HEK293T (cell line): ENCODE measurements around the gene RO60.
A peak's percentile ranks its signal among the peaks of the same experiment; 100 is the strongest.

Experiments used
- CTCF ChIA-PET: fragments of 350-600 bp; formaldehyde crosslinking; extraction: SDS; loops from one replicate; lab custom pipeline; 2021; ENCODE audit warnings: antibody characterized with exemption, inconsistent platforms; lab: Yijun Ruan, JAX
- POLR2A ChIA-PET: fragments of 350-600 bp; formaldehyde crosslinking; extraction: SDS; loops from one replicate; lab custom pipeline; 2020; ENCODE audit warnings: antibody characterized with exemption, inconsistent platforms; lab: Yijun Ruan, JAX
- DNase-seq: peaks from one replicate; pipeline ENCODE4 v3.0.0; 2012; ENCODE audit warnings: mixed read lengths; ENCODE audit errors: extremely low spot score
- ARNT ChIP-seq: fragments of 450-650 bp; IDR thresholded peaks from 2 replicates; pipeline ENCODE4 v1.6.1; 2017; ENCODE audit warnings: mild to moderate bottlenecking
- BHLHE40 ChIP-seq: fragments of 450-650 bp; IDR thresholded peaks from 2 replicates; pipeline ENCODE4 v1.6.1; 2016; ENCODE audit warnings: mild to moderate bottlenecking, moderate library complexity, borderline replicate concordance
- CTBP1 ChIP-seq: fragments of 450-650 bp; IDR thresholded peaks from 2 replicates; pipeline ENCODE4 v1.6.1; 2016; ENCODE audit warnings: borderline replicate concordance
- ELF4 ChIP-seq: fragments of 450-650 bp; IDR thresholded peaks from 2 replicates; pipeline ENCODE4 v1.6.1; 2017; ENCODE audit warnings: antibody characterized with exemption
- FOXA1 ChIP-seq: fragments of 450-650 bp; IDR thresholded peaks from 2 replicates; pipeline ENCODE4 v1.6.1; 2016; ENCODE audit warnings: mild to moderate bottlenecking
- FOXK2 ChIP-seq: fragments of 450-650 bp; IDR thresholded peaks from 2 replicates; pipeline ENCODE4 v1.6.1; 2016; ENCODE audit warnings: mild to moderate bottlenecking
- FOXM1 ChIP-seq: fragments of 450-650 bp; IDR thresholded peaks from 2 replicates; pipeline ENCODE4 v1.6.1; 2017; ENCODE audit warnings: mild to moderate bottlenecking, borderline replicate concordance
- HDGF ChIP-seq: fragments of 450-650 bp; IDR thresholded peaks from 2 replicates; pipeline ENCODE4 v1.6.1; 2017; ENCODE audit warnings: antibody characterized with exemption, borderline replicate concordance
- L3MBTL2 ChIP-seq: fragments of 450-650 bp; conservative IDR thresholded peaks from 2 replicates; pipeline ENCODE4 v1.6.1; 2016; ENCODE audit warnings: mild to moderate bottlenecking
- LEF1 ChIP-seq: fragments of 450-650 bp; IDR thresholded peaks from 2 replicates; pipeline ENCODE4 v1.6.1; 2017; ENCODE audit warnings: mild to moderate bottlenecking, borderline replicate concordance
- NFRKB ChIP-seq: fragments of 450-650 bp; IDR thresholded peaks from 2 replicates; pipeline ENCODE4 v1.6.1; 2016; ENCODE audit warnings: mild to moderate bottlenecking, moderate library complexity
- PKNOX1 ChIP-seq: fragments of 450-650 bp; IDR thresholded peaks from 2 replicates; pipeline ENCODE4 v1.6.1; 2016
- SP1 ChIP-seq: fragments of 450-650 bp; IDR thresholded peaks from 2 replicates; pipeline ENCODE4 v1.6.1; 2017
- SUZ12 ChIP-seq: fragments of 450-650 bp; IDR thresholded peaks from 2 replicates; pipeline ENCODE4 v1.6.1; 2016; ENCODE audit warnings: mild to moderate bottlenecking
- TARDBP ChIP-seq: fragments of 450-650 bp; IDR thresholded peaks from 2 replicates; pipeline ENCODE4 v1.6.1; 2016
- ZNF384 ChIP-seq: fragments of 450-650 bp; IDR thresholded peaks from 2 replicates; pipeline ENCODE4 v1.6.1; 2016

The RO60 gene

GRCh38 chr1:193059282-193060114, at the start of gene RO60, which contains the start of gene UCHL5:
TSS of gene RO60 (plus strand) at chr1:193059612. CDS start at chr1:193069055, 9,443 bp downstream.
TSS of gene UCHL5 (minus strand) at chr1:193059360. CDS start at chr1:193059260, 100 bp downstream.
- DNase-seq = peak; percentile 92
- TF ChIP-seq L3MBTL2 (peak; percentile 93), CTBP1 (peak; percentile 51; the same call in 1 of the 2 replicates), ZNF384 (no peak), PKNOX1 (peak; percentile 92), ARNT (no peak), ELF4 (peak; percentile 41; the same call in 1 of the 2 replicates)
- ChIA-PET CTCF (interaction anchor here (0.6 to 1.1 kb wide), 2 partner anchors 11 to 35 kb away, joined by 11 read pairs; no protein-coding TSS in a partner anchor), POLR2A (interaction anchor here (0.6 to 3.6 kb wide), 14 partner anchors 11 to 251 kb away, joined by 3 to 40 read pairs (median 5); partner anchors contain the start of genes CDC73, GLRX2 and RGS2)

- DNase-seq = no peak
- POLR2A ChIA-PET = no interaction called here
- TF ChIP-seq ELF4 (no peak), NFRKB (no peak), ARNT (no peak), FOXA1 (no peak), TARDBP (no peak), HDGF (no peak), CTBP1 (no peak), L3MBTL2 (no peak), FOXM1 (no peak), SP1 (no peak), PKNOX1 (no peak), BHLHE40 (no peak), LEF1 (no peak), SUZ12 (no peak), FOXK2 (no peak), ZNF384 (no peak)
- CTCF ChIA-PET = no interaction called here
Observed at GRCh38 chr1:193011406-193011805, 48.0 kb upstream of the RO60 start.

GRCh38 chr1:193013005-193013404, 46.4 kb upstream of the RO60 start:
- TF ChIP-seq HDGF (no peak), BHLHE40 (no peak), FOXM1 (no peak), LEF1 (no peak), L3MBTL2 (no peak), SP1 (no peak), ARNT (no peak), TARDBP (no peak), FOXK2 (no peak), SUZ12 (no peak), ZNF384 (no peak), NFRKB (no peak), FOXA1 (no peak), PKNOX1 (no peak), ELF4 (no peak)
- CTCF ChIA-PET = no interaction called here
- no peak for DNase-seq
- POLR2A ChIA-PET = no interaction called here

- no peak for TF ChIP-seq FOXK2
- TF ChIP-seq NFRKB = no peak
- no peak for TF ChIP-seq PKNOX1
- TF ChIP-seq SUZ12 = no peak
- no peak for TF ChIP-seq LEF1
- no peak for TF ChIP-seq BHLHE40
- no peak for TF ChIP-seq ARNT
- TF ChIP-seq TARDBP = no peak
- no peak for TF ChIP-seq L3MBTL2
- no peak for TF ChIP-seq FOXA1
- ChIA-PET CTCF (no interaction called here), POLR2A (no interaction called here)
- no peak for DNase-seq
Observed at GRCh38 chr1:193013707-193014106, 45.7 kb upstream of the RO60 start.

- TF ChIP-seq ARNT (no peak), FOXM1 (no peak), ELF4 (no peak), SUZ12 (no peak), L3MBTL2 (no peak), TARDBP (no peak), FOXA1 (no peak), HDGF (no peak), ZNF384 (no peak), BHLHE40 (no peak), LEF1 (no peak), NFRKB (no peak), PKNOX1 (no peak)
- POLR2A ChIA-PET = interaction anchor here (1.3 kb wide), 1 partner anchor 45 kb away, joined by 3 read pairs; the partner anchor contains the start of genes RO60 and UCHL5
- CTCF ChIA-PET = no interaction called here
- no peak for DNase-seq
Observed at GRCh38 chr1:193014400-193014799, 45.0 kb upstream of the RO60 start.
